Fibroblast of lung (primary cell): ENCODE data around the gene CCDC181. TPM values are rescaled to one million over a fixed set of nuclear protein-coding genes. Genes with fewer than 3 reads are reported as not detected.

Source experiments
- DNase-seq, 2 donors: peaks; one replicate each; pipeline versions ENCODE4 v3.0.0 to v3.0.0-alpha.2; 2010; ENCODE audit warnings: low read depth in 2 of 2
- H2AFZ ChIP-seq: 2 replicates; pipeline ENCODE4 v1.5.1; 2012; ENCODE audit warnings: low read length, control low read depth, inconsistent platforms
- H3K27ac ChIP-seq: 2 replicates; pipeline ENCODE4 v1.5.1; 2011; ENCODE audit warnings: low read length, control low read depth; ENCODE audit not compliant: insufficient read depth
- H3K27me3 ChIP-seq: 2 replicates; pipeline ENCODE4 v1.5.1; 2011; ENCODE audit warnings: mild to moderate bottlenecking, low read length; ENCODE audit not compliant: control insufficient read depth, insufficient read depth
- H3K36me3 ChIP-seq: 2 replicates; pipeline ENCODE4 v1.5.1; 2011; ENCODE audit warnings: low read length; ENCODE audit not compliant: control insufficient read depth, insufficient read depth
- H3K4me1 ChIP-seq: 2 replicates; pipeline ENCODE4 v1.5.1; 2011; ENCODE audit warnings: low read length; ENCODE audit not compliant: control insufficient read depth, insufficient read depth; ENCODE audit errors: extremely low read depth
- H3K4me2 ChIP-seq: 2 replicates; pipeline ENCODE4 v1.5.1; 2011; ENCODE audit warnings: low read length, control low read depth; ENCODE audit not compliant: insufficient read depth; ENCODE audit errors: extremely low read depth
- H3K4me3 ChIP-seq, 4 experiments: fragments of 200-600 bp in 1 of 4; sonication (generic) in 1 of 4; replicated peaks in 1 of 4; 2 replicates each; pipeline ENCODE4 v1.5.1; 2011 to 2016; ENCODE audit warnings: low read length in 4 of 4, low read depth in 3 of 4, mild to moderate bottlenecking in 3 of 4, control low read depth in 2 of 4, inconsistent platforms in 1 of 4, mixed read lengths in 1 of 4; ENCODE audit not compliant: insufficient read depth in 1 of 4; ENCODE audit errors: control extremely low read depth in 1 of 4
- H3K79me2 ChIP-seq: 2 replicates; pipeline ENCODE4 v1.5.1; 2012; ENCODE audit warnings: mild to moderate bottlenecking, low read length, inconsistent platforms; ENCODE audit not compliant: control insufficient read depth, insufficient read depth
- H3K9ac ChIP-seq: 2 replicates; pipeline ENCODE4 v1.5.1; 2011; ENCODE audit warnings: mild to moderate bottlenecking, low read length, control low read depth; ENCODE audit not compliant: insufficient read depth
- H3K9me3 ChIP-seq: 2 replicates; pipeline ENCODE4 v1.5.1; 2012; ENCODE audit warnings: low read depth, low read length; ENCODE audit not compliant: control insufficient read depth, insufficient read depth
- H4K20me1 ChIP-seq: 2 replicates; pipeline ENCODE4 v1.5.1; 2011; ENCODE audit warnings: low read length; ENCODE audit not compliant: control insufficient read depth, insufficient read depth; ENCODE audit errors: extremely low read depth
- EZH2 ChIP-seq: IDR thresholded peaks from 2 replicates; pipeline ENCODE4 v1.5.1; 2012; ENCODE audit warnings: low read length, control low read depth, mild to moderate bottlenecking; ENCODE audit errors: missing control alignments
- polyA minus RNA-seq: library from RNA; depleted of rRNA, polyadenylated mRNA; stranded (reverse); fragments of >200 nt; gene quantifications from 2 replicates; pipeline ENCODE4 v1.2.3, GENCODE V29; 2011; ENCODE audit warnings: low replicate concordance
- polyA plus RNA-seq, 2 donors: library from polyadenylated mRNA; depleted of rRNA in 1 of 2; stranded (reverse) in 1 of 2; unstranded in 1 of 2; fragments of >200 nt; gene quantifications; 2 replicates each; pipeline ENCODE4 v1.2.1, GENCODE V29; 2011 to 2012; ENCODE audit warnings: missing spikeins in 1 of 2
- total RNA-seq: library from RNA; depleted of rRNA; stranded (reverse); fragments of >200 nt; gene quantifications from 2 replicates; pipeline ENCODE4 v1.2.1, GENCODE V29; 2014
- TF ChIP-seq, protein P1 (sequence below), 2 donors: IDR thresholded peaks in 1 of 2; conservative IDR thresholded peaks in 1 of 2; 1 replicate in 1 of 2; 2 replicates in 1 of 2; pipeline ENCODE4 v1.5.1; 2011 to 2012; ENCODE audit warnings: low read length in 2 of 2, control low read depth in 1 of 2, inconsistent platforms in 1 of 2, low read depth in 1 of 2, mild to moderate bottlenecking in 1 of 2

Gene CCDC181
- 0.66 and 0.77 TPM in 2 replicates for total RNA-seq
- 0.34 and 0.40 TPM in 2 replicates for polyA plus RNA-seq
- polyA plus RNA-seq (2012): 0.26 and 0.31 TPM in 2 replicates
- polyA minus RNA-seq: not detected in 2 replicates

DNA sequence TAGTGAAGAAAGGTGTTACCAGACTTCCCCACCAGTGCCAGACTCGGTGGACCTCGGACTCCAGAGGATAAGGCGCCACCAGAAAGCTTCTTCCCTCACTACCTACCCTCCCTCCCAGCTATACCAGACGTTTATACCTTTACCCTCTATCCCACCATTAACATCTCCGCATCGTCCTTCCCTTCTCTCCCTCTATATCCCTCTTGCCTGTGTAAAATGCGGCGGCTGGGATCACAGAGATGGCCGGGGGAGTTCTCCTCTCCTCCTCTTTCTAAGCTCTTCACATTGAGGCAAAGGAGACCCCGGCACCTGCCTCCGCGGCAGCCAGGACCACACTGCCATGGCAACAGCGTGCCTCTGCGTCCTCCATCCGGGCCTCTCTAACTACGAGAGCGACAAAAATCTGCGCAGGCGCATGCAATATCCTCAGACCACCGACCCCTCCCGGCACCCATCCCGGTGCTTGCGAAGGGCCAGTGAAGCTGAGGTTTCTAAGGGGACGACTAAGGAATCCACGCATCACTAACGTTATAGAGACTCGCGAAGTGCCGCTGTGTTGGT, at the start of gene CCDC181:
Gene CCDC181, minus strand, starts transcription at position 394 of the 561 bp plus-strand sequence. CDS start 2,547 bp downstream, outside the sequence.
- H2AFZ ChIP-seq: peak within 1 kb of the TSS; percentile 86
- H3K4me3 ChIP-seq: peak within 1 kb of the TSS; percentile 65 to 90 (median 68)
- H4K20me1 ChIP-seq: no peaks in the 10 kb centered on the region
- H3K79me2 ChIP-seq: no peaks in the 10 kb centered on the region
- no peaks in the 10 kb centered on the region for H3K27me3 ChIP-seq
- H3K9ac ChIP-seq: peak within 1 kb of the TSS; percentile 25
- no peaks in the 10 kb centered on the region for H3K36me3 ChIP-seq
- peak within 1 kb of the TSS; percentile 94 for H3K4me2 ChIP-seq
- H3K9me3 ChIP-seq: no peaks in the 10 kb centered on the region
- TF ChIP-seq EZH2: no peak
- TF ChIP-seq, protein P1, sequence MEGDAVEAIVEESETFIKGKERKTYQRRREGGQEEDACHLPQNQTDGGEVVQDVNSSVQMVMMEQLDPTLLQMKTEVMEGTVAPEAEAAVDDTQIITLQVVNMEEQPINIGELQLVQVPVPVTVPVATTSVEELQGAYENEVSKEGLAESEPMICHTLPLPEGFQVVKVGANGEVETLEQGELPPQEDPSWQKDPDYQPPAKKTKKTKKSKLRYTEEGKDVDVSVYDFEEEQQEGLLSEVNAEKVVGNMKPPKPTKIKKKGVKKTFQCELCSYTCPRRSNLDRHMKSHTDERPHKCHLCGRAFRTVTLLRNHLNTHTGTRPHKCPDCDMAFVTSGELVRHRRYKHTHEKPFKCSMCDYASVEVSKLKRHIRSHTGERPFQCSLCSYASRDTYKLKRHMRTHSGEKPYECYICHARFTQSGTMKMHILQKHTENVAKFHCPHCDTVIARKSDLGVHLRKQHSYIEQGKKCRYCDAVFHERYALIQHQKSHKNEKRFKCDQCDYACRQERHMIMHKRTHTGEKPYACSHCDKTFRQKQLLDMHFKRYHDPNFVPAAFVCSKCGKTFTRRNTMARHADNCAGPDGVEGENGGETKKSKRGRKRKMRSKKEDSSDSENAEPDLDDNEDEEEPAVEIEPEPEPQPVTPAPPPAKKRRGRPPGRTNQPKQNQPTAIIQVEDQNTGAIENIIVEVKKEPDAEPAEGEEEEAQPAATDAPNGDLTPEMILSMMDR (conservative IDR thresholded peaks at IDR 0.05 in 1 of 2, IDR thresholded peaks at IDR 0.05 in 1 of 2; ENCODE audit: low read depth in 1 of 2, low read length in 2 of 2): no peak
- no peaks in the 10 kb centered on the region for H3K4me1 ChIP-seq
- no peak within 1 kb of the TSS for H3K27ac ChIP-seq
- peak; percentile 77 to 78 for DNase-seq

DNA sequence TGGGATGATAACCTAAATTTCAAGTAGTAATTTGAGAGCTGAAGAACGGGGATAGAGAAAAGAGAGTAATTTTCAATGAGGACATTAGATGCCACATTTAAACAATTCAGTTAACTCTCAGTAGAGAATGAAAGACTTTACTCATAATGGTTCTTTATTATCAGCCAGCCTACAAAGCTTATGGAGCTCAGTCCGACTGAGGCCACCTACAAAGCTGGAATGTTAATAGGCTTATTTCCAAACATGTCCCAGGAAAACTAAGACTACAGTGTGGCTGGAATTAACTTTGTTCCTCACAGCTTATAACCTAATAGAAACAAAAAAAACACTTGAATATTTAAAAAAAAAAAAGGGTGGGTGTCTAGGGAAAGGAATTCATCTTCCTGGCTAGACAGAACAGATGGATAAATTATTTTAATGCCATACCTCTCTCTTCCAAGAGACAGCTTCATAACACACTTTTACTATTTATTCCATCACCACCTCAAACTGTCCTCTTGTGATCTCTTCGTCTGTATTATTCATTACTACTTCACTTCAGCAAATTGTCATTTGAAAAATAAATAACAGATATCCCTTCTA, 48.6 kb upstream of the CCDC181 start:
- no peaks in the 10 kb centered on the region for H3K4me1 ChIP-seq
- no peak for DNase-seq
- H3K9me3 ChIP-seq: no peaks in the 10 kb centered on the region
- TF ChIP-seq, protein P1 (conservative IDR thresholded peaks at IDR 0.05 in 1 of 2, IDR thresholded peaks at IDR 0.05 in 1 of 2; ENCODE audit: low read depth in 1 of 2, low read length in 2 of 2): no peak
- TF ChIP-seq EZH2: no peak
- no peaks in the 10 kb centered on the region for H3K79me2 ChIP-seq
- H4K20me1 ChIP-seq: no peaks in the 10 kb centered on the region
- H3K27me3 ChIP-seq: no peaks in the 10 kb centered on the region
- no peak overlapping the region for H3K27ac ChIP-seq
- H3K4me2 ChIP-seq: no peak overlapping the region
- no peak overlapping the region for H3K4me3 ChIP-seq
- H3K36me3 ChIP-seq: no peaks in the 10 kb centered on the region
- H2AFZ ChIP-seq: no peak overlapping the region
- no peak overlapping the region for H3K9ac ChIP-seq

DNA sequence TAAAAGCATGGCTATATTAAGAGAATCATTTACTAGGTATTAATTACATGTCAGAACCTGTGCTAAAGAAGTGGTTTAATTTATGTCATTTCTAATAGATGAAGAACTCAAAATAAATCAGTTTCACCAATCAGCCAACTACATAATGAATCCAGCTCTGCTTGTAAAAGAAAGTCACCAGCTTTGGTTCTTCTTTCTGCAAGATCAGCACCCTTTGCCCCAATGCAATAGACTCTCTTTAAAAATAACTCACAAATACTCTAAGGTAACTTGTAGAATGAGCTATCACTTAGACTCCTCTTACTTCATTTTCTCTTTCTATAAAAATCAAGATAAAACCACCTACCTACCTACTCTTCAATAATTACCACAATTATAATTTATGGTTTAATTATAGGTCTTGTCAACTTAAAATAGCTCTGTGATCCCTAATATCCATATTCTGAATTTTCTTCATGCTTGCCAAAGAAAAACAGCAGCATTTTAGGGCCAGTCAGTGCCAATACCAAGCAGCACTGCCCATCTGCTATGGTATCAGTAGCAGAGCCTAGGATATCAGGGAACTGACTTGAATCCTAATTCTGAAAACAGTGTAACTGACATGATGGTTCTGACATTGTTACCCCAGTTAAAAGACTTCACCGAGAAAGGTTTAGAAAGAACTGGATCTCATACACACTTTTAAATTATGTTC, 47.2 kb upstream of the CCDC181 start:
- no peaks in the 10 kb centered on the region for H4K20me1 ChIP-seq
- no peak for DNase-seq
- H3K4me2 ChIP-seq: no peak overlapping the region
- H3K27ac ChIP-seq: no peak overlapping the region
- H3K79me2 ChIP-seq: no peaks in the 10 kb centered on the region
- H3K4me3 ChIP-seq: no peak overlapping the region
- no peaks in the 10 kb centered on the region for H3K9me3 ChIP-seq
- H2AFZ ChIP-seq: no peak overlapping the region
- H3K9ac ChIP-seq: no peak overlapping the region
- no peaks in the 10 kb centered on the region for H3K27me3 ChIP-seq
- H3K4me1 ChIP-seq: no peaks in the 10 kb centered on the region
- TF ChIP-seq EZH2: no peak
- TF ChIP-seq, protein P1 (conservative IDR thresholded peaks at IDR 0.05 in 1 of 2, IDR thresholded peaks at IDR 0.05 in 1 of 2; ENCODE audit: low read depth in 1 of 2, low read length in 2 of 2): no peak
- no peaks in the 10 kb centered on the region for H3K36me3 ChIP-seq
